IPS-20b (cell line): Measurements from ENCODE around the gene KLHL28.

ENCODE experiments used
- H3K27ac ChIP-seq: one replicate; pipeline ENCODE4 v1.5.1; 2013; ENCODE audit warnings: low read length
- H3K27me3 ChIP-seq: 2 replicates; pipeline ENCODE4 v1.6.1; 2013; ENCODE audit warnings: mild to moderate bottlenecking, low read length, inconsistent platforms; ENCODE audit not compliant: insufficient read depth
- H3K36me3 ChIP-seq: 2 replicates; pipeline ENCODE4 v1.6.1; 2013; ENCODE audit warnings: low read depth, mild to moderate bottlenecking, inconsistent platforms, low read length, moderate library complexity; ENCODE audit not compliant: insufficient read depth
- H3K4me1 ChIP-seq: 2 replicates; pipeline ENCODE4 v1.6.1; 2013; ENCODE audit warnings: mild to moderate bottlenecking, control low read depth, inconsistent platforms, low read length, moderate library complexity; ENCODE audit not compliant: insufficient read depth
- H3K4me3 ChIP-seq: 2 replicates; pipeline ENCODE4 v1.5.1; 2013; ENCODE audit warnings: mild to moderate bottlenecking, low read length, inconsistent platforms
- H3K9ac ChIP-seq: 2 replicates; pipeline ENCODE4 v1.6.1; 2013; ENCODE audit warnings: low read depth, mild to moderate bottlenecking, inconsistent platforms, low read length, moderate library complexity
- H3K9me3 ChIP-seq: 2 replicates; pipeline ENCODE4 v1.6.1; 2013; ENCODE audit warnings: mild to moderate bottlenecking, low read depth, low read length, inconsistent platforms; ENCODE audit not compliant: insufficient read depth

KLHL28 gene

GRCh38 chr14:44959538-44959937 lies 2.2 kb downstream of the KLHL28 start:
- H3K4me3 ChIP-seq: peak overlapping the region; percentile 90
- no peaks in the 10 kb centered on the region for H3K9me3 ChIP-seq
- no peaks in the 10 kb centered on the region for H3K27me3 ChIP-seq
- no peak overlapping the region; the same call in 1 of the 2 replicates for H3K9ac ChIP-seq
- peaks cover 7% of the 10 kb centered on the region; the same call in 1 of the 2 replicates for H3K4me1 ChIP-seq
- H3K27ac ChIP-seq: no peak overlapping the region
- no peaks in the 10 kb centered on the region for H3K36me3 ChIP-seq

- no peak overlapping the region for H3K9ac ChIP-seq
- no peaks in the 10 kb centered on the region for H3K9me3 ChIP-seq
- H3K27ac ChIP-seq: no peak overlapping the region
- H3K4me3 ChIP-seq: no peak overlapping the region
- no peaks in the 10 kb centered on the region for H3K36me3 ChIP-seq
- H3K27me3 ChIP-seq: no peaks in the 10 kb centered on the region
- H3K4me1 ChIP-seq: peaks cover 3% of the 10 kb centered on the region; the same call in 1 of the 2 replicates
Observed at GRCh38 chr14:44956866-44957265, 4.9 kb downstream of the KLHL28 start.

- no peak overlapping the region for H3K4me3 ChIP-seq
- no peak overlapping the region for H3K9ac ChIP-seq
- H3K27me3 ChIP-seq: no peaks in the 10 kb centered on the region
- H3K27ac ChIP-seq: no peak overlapping the region
- no peaks in the 10 kb centered on the region for H3K9me3 ChIP-seq
- H3K36me3 ChIP-seq: no peaks in the 10 kb centered on the region
- H3K4me1 ChIP-seq: peaks cover 3% of the 10 kb centered on the region; the same call in 1 of the 2 replicates
Observed at GRCh38 chr14:44955528-44955927, 6.2 kb downstream of the KLHL28 start.

- Histone ChIP-seq H3K27me3 (no peaks in the 10 kb centered on the region), H3K36me3 (no peaks in the 10 kb centered on the region)
Observed at GRCh38 chr14:44954750-44955149, 7.0 kb downstream of the KLHL28 start.

GRCh38 chr14:44952391-44953110 lies 9.2 kb downstream of the KLHL28 start:
- H3K27me3 ChIP-seq: no peaks in the 10 kb centered on the region
- no peak overlapping the region for H3K27ac ChIP-seq

More at GRCh38 chr14:44954750-44955149, 7.0 kb downstream of the KLHL28 start:
- peaks cover 3% of the 10 kb centered on the region; the same call in 1 of the 2 replicates for H3K4me1 ChIP-seq
- no peak overlapping the region for H3K27ac ChIP-seq
- no peaks in the 10 kb centered on the region for H3K9me3 ChIP-seq
- no peak overlapping the region for H3K4me3 ChIP-seq
- no peak overlapping the region for H3K9ac ChIP-seq

GRCh38 chr14:44951051-44951450 lies 10.7 kb downstream of the KLHL28 start:
- no peaks in the 10 kb centered on the region for H3K27me3 ChIP-seq
- H3K36me3 ChIP-seq: no peaks in the 10 kb centered on the region
- no peak overlapping the region for H3K9ac ChIP-seq
- H3K4me3 ChIP-seq: no peak overlapping the region
- peaks cover 6% of the 10 kb centered on the region; the same call in 1 of the 2 replicates for H3K9me3 ChIP-seq
- H3K27ac ChIP-seq: no peak overlapping the region
- H3K4me1 ChIP-seq: no peaks in the 10 kb centered on the region

More at GRCh38 chr14:44952391-44953110, 9.2 kb downstream of the KLHL28 start:
- Histone ChIP-seq H3K36me3 (no peaks in the 10 kb centered on the region), H3K9me3 (no peaks in the 10 kb centered on the region), H3K4me1 (no peaks in the 10 kb centered on the region), H3K4me3 (no peak overlapping the region), H3K9ac (no peak overlapping the region)

- no peaks in the 10 kb centered on the region for H3K4me1 ChIP-seq
- peaks cover 6% of the 10 kb centered on the region; the same call in 1 of the 2 replicates for H3K9me3 ChIP-seq
- H3K4me3 ChIP-seq: no peak overlapping the region
- no peak overlapping the region for H3K27ac ChIP-seq
- H3K9ac ChIP-seq: no peak overlapping the region
- no peaks in the 10 kb centered on the region for H3K27me3 ChIP-seq
- H3K36me3 ChIP-seq: peaks cover 25% of the 10 kb centered on the region
Observed at GRCh38 chr14:44945264-44945663, 16.5 kb downstream of the KLHL28 start.

- Histone ChIP-seq H3K4me1 (no peaks in the 10 kb centered on the region), H3K9me3 (peaks cover 6% of the 10 kb centered on the region; the same call in 1 of the 2 replicates), H3K27me3 (no peaks in the 10 kb centered on the region), H3K36me3 (peaks cover 34% of the 10 kb centered on the region), H3K27ac (no peak overlapping the region), H3K4me3 (no peak overlapping the region), H3K9ac (no peak overlapping the region)
Observed at GRCh38 chr14:44944107-44944506, 17.6 kb downstream of the KLHL28 start.

- Histone ChIP-seq H3K27ac (no peak overlapping the region), H3K27me3 (no peaks in the 10 kb centered on the region), H3K9me3 (peaks cover 6% of the 10 kb centered on the region; the same call in 1 of the 2 replicates), H3K4me1 (no peaks in the 10 kb centered on the region), H3K36me3 (peaks cover 45% of the 10 kb centered on the region), H3K4me3 (no peak overlapping the region), H3K9ac (no peak overlapping the region)
Observed at GRCh38 chr14:44942436-44942835, 19.3 kb downstream of the KLHL28 start.

- Histone ChIP-seq H3K4me3 (no peak overlapping the region), H3K9me3 (no peaks in the 10 kb centered on the region), H3K27me3 (no peaks in the 10 kb centered on the region), H3K9ac (no peak overlapping the region), H3K36me3 (peaks cover 45% of the 10 kb centered on the region), H3K27ac (no peak overlapping the region), H3K4me1 (no peaks in the 10 kb centered on the region)
Observed at GRCh38 chr14:44941591-44941990, 20.2 kb downstream of the KLHL28 start.

GRCh38 chr14:44940944-44941343 lies 20.8 kb downstream of the KLHL28 start:
- no peak overlapping the region for H3K27ac ChIP-seq

GRCh38 chr14:44940211-44940610 lies 21.5 kb downstream of the KLHL28 start:
- peaks cover 39% of the 10 kb centered on the region for H3K36me3 ChIP-seq
- no peak overlapping the region for H3K27ac ChIP-seq
- no peak overlapping the region for H3K9ac ChIP-seq
- H3K4me1 ChIP-seq: no peaks in the 10 kb centered on the region
- no peak overlapping the region for H3K4me3 ChIP-seq
- no peaks in the 10 kb centered on the region for H3K9me3 ChIP-seq
- H3K27me3 ChIP-seq: no peaks in the 10 kb centered on the region

More at GRCh38 chr14:44940944-44941343, 20.8 kb downstream of the KLHL28 start:
- Histone ChIP-seq H3K9ac (no peak overlapping the region), H3K36me3 (peaks cover 45% of the 10 kb centered on the region), H3K27me3 (no peaks in the 10 kb centered on the region), H3K4me1 (no peaks in the 10 kb centered on the region), H3K9me3 (no peaks in the 10 kb centered on the region), H3K4me3 (no peak overlapping the region)
